ENCODE measurements around the gene ZGRF1. TPM values are rescaled to one million over a fixed set of nuclear protein-coding genes. Genes with fewer than 3 reads are reported as not detected.
A peak's percentile ranks its signal among the peaks of the same experiment; 100 is the strongest.

ZGRF1 gene
- 3.4 TPM for total RNA-seq
- long read RNA-seq = 0 reads

- DNase-seq (peak; percentile 99), ATAC-seq (peak; percentile 97)
- Histone ChIP-seq H3K4me3 (peak within 1 kb of the TSS; percentile 83), H3K27me3 (no peaks in the 10 kb centered on the region), H3K36me3 (no peaks in the 10 kb centered on the region), H3K27ac (peak within 1 kb of the TSS; percentile 94), H3K9me3 (no peaks in the 10 kb centered on the region), H3K4me1 (peaks cover 21% of the 10 kb centered on the region)
- intact Hi-C loops (cut with DNase I) = no loop called here
- TF ChIP-seq CTCF (IDR thresholded peaks at IDR 0.05) = peak; percentile 88
Measured at GRCh38 chr4:112636688-112637551, at the start of gene ZGRF1, which contains the start of gene LARP7. TSS of gene ZGRF1 (minus strand) at chr4:112636909. CDS start at chr4:112633176, 3,733 bp downstream. TSS of gene LARP7 (plus strand) at chr4:112637143. CDS start at chr4:112644670, 7,527 bp downstream.

GRCh38 chr4:112680996-112681395 lies 44.3 kb upstream of the ZGRF1 start:
- H3K4me3 ChIP-seq = no peak overlapping the region
- H3K4me1 ChIP-seq = no peaks in the 10 kb centered on the region
- H3K36me3 ChIP-seq = no peaks in the 10 kb centered on the region
- no peak for DNase-seq
- ATAC-seq = no peak
- no peaks in the 10 kb centered on the region for H3K27me3 ChIP-seq
- H3K27ac ChIP-seq = no peak overlapping the region
- no peaks in the 10 kb centered on the region for H3K9me3 ChIP-seq
- TF ChIP-seq CTCF (IDR thresholded peaks at IDR 0.05) = no peak
- intact Hi-C loops (cut with DNase I) = no loop called here

GRCh38 chr4:112677519-112678091 lies 40.9 kb upstream of the ZGRF1 start:
- no peaks in the 10 kb centered on the region for H3K27me3 ChIP-seq
- ATAC-seq = no peak
- intact Hi-C loops (cut with DNase I) = no loop called here
- H3K4me3 ChIP-seq = no peak overlapping the region
- H3K9me3 ChIP-seq = no peaks in the 10 kb centered on the region
- TF ChIP-seq CTCF (IDR thresholded peaks at IDR 0.05) = no peak
- H3K36me3 ChIP-seq = no peaks in the 10 kb centered on the region
- DNase-seq = no peak
- no peaks in the 10 kb centered on the region for H3K4me1 ChIP-seq
- H3K27ac ChIP-seq = no peak overlapping the region

GRCh38 chr4:112674376-112674775 lies 37.7 kb upstream of the ZGRF1 start:
- Histone ChIP-seq H3K36me3 (no peaks in the 10 kb centered on the region), H3K4me1 (no peaks in the 10 kb centered on the region), H3K27ac (no peak overlapping the region), H3K4me3 (no peak overlapping the region), H3K27me3 (no peaks in the 10 kb centered on the region), H3K9me3 (no peaks in the 10 kb centered on the region)
- DNase-seq (no peak), ATAC-seq (no peak)
- TF ChIP-seq CTCF (IDR thresholded peaks at IDR 0.05) = no peak
- intact Hi-C loops (cut with DNase I) = no loop called here

- Histone ChIP-seq H3K36me3 (no peaks in the 10 kb centered on the region), H3K4me3 (no peak overlapping the region), H3K27ac (no peak overlapping the region), H3K4me1 (no peaks in the 10 kb centered on the region), H3K27me3 (no peaks in the 10 kb centered on the region), H3K9me3 (no peaks in the 10 kb centered on the region)
- no peak for ATAC-seq
- TF ChIP-seq CTCF (IDR thresholded peaks at IDR 0.05) = no peak
- intact Hi-C loops (cut with DNase I) = no loop called here
- no peak for DNase-seq
Measured at GRCh38 chr4:112673686-112674085, 37.0 kb upstream of the ZGRF1 start.
